ENCODE measurements around the gene NT5M.

NT5M gene

DNA sequence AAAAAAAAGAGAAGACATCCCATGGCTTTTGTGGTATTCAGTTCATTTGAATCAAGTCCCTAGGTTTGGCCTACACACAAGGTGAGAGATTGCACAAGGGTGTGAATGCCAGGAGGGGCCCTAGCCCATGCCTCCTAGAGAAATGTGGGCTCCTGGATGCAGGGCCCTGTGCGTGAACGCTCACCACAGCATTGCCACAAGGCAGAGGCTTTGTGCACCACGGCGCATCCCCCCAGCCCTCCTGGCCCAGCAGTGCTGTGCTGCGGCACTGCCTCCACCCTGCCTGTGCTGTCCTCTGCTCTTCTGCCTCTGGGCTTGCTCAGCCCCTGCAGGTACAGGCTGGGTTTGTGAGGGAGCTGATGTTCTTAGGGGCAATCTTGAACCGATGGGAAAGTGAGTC is 92.7 kb downstream of the NT5M start:
- Histone ChIP-seq H3K36me3 (ENCODE audit: control insufficient read depth, insufficient read depth, low read length, severe bottlenecking) (no peaks in the 10 kb centered on the region), H3K4me3 (ENCODE audit: low read length) (no peak overlapping the region), H3K4me1 (ENCODE audit: control insufficient read depth, insufficient read depth, low read length) (peaks cover 35% of the 10 kb centered on the region), H3K9ac (ENCODE audit: low read length) (no peak overlapping the region), H3K27me3 (replicated peaks; ENCODE audit: control insufficient read depth, insufficient read depth, low read length) (no peaks in the 10 kb centered on the region), H3K9me3 (ENCODE audit: control insufficient read depth, low read length) (peaks cover 3% of the 10 kb centered on the region)
- no peak for DNase-seq (ENCODE audit: low read depth)

All from adipocyte (in vitro differentiated cells).